Activated CD8-positive, alpha-beta memory T cell treated with anti-CD3 and anti-CD28 coated beads, Interleukin-2, amount 50 U/mL, for 24 hours (primary cell): ENCODE results near the gene HYOU1.
A peak's percentile ranks its signal among the peaks of the same experiment; 100 is the strongest.
"Not testable (repeated sequence)": the region's sequence is repeated elsewhere in the genome, so short reads cannot be mapped to it uniquely, and the experiment has no call there.

Source experiments
- DNase-seq: peaks from one replicate; pipeline ENCODE4 v3.0.0-alpha.2; 2020; ENCODE audit errors: extremely low read depth

Gene HYOU1

DNA sequence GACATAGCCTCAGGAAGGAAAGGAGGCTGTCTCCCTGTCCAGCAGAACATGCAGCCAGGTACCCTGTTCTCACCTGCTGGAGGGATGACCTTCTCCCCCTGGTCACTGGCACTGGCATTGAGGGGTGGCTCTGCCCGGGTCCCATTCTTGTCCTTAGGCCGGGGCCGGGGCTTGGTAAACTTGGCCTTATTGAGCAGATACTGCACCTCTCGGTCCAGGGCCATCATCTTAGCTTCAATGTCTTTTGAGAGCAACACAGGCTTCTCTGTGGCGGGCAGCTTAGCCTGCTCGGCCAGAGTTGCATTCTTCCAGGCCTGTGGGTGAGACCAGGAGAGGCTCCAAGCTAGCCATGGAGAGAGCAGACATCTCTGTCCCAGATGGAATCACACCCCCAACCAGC is 10.5 kb downstream of the HYOU1 start:
- no peak for DNase-seq

GRCh38 chr11:119044708-119045107 is 12.3 kb downstream of the HYOU1 start:
- no peak for DNase-seq

DNA sequence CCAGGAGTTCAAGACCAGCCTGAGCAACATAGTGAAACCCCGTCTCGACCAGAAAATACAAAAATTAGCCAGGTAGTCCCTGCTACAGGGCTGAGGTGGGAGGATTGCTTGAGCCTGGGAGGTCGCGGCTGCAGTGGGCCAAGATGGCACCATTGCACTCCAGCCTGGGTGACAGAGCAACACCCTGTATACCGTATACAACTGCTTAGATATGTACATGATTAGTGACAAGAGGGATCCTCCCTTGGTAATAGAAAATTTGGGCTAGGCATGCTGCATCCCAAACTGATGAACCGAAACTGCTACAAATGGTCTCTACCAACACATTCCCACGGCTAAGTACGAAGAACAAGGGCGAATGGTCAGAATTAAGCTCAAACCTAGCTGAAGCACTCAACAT is 14.1 kb downstream of the HYOU1 start:
- no peak for DNase-seq

GRCh38 chr11:119041821-119042514 is 15.0 kb downstream of the HYOU1 start:
- DNase-seq, result no peak

- not testable (repeated sequence) for DNase-seq
Measured at GRCh38 chr11:119039471-119039870, 17.5 kb downstream of the HYOU1 start.

GRCh38 chr11:119038884-119039283 is 18.1 kb downstream of the HYOU1 start:
- no peak for DNase-seq

DNA sequence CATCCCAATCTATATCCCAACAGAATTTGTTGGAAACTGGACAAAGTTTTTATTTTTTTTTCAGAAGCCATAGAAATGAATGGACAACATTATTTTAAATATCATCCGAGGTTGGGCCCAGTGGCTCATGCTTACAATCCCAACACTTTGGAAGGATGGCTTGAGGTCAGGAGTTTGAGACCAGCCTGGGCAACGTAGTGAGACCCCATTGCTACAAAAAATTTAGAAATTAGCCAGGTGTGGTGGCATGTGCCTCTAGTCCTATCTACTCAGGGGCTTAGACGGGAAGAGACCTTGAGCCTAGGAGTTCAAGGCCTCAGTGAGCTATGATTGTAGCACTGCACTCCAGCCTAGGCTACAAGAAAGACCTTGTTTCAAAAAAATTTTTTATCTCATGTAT is 22.2 kb downstream of the HYOU1 start:
- no peak for DNase-seq

GRCh38 chr11:119033421-119033820 is 23.6 kb downstream of the HYOU1 start:
- not testable (repeated sequence) for DNase-seq

GRCh38 chr11:119031912-119032280 is 25.1 kb downstream of the HYOU1 start:
- no peak for DNase-seq

DNA sequence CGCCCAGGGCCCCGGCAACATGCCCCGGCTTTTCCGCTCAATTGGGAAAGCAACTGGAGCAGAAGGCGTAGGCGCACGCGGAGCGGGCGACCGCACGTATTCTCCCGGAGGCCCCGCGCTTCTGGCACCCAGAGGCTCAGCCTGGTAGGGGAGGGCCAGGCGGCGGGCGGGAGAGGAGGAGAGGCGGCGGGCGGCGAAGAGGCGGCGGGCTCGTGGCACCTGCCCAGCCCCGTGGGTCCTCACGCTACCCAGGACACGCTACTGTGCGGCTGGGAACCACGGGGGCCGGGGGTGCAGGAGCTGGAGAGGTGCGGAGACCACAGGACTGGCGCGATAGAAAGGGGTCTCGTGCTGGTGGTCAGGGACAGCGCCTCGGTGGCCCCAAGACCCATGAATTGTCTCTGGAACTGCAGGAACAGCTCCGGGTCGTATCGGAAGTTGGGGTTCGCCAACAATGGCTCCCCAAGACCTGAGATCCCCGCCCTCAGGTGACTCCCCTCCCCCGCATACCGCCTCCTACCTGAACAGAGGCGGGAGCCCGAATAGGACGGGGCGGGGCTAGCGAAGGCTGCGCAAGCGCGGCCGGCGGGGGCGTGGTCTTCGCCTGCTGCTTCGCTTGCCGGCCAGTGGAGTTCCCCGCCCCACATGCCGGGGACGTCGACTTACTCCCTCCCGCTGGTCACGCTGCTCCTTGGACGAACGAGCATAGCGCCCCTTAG is 26.5 kb downstream of the HYOU1 start, which contains the start of gene SLC37A4:
Gene SLC37A4, minus strand, starts transcription at position 549 of the 719 bp plus-strand sequence.
- peak; percentile 96 for DNase-seq

DNA sequence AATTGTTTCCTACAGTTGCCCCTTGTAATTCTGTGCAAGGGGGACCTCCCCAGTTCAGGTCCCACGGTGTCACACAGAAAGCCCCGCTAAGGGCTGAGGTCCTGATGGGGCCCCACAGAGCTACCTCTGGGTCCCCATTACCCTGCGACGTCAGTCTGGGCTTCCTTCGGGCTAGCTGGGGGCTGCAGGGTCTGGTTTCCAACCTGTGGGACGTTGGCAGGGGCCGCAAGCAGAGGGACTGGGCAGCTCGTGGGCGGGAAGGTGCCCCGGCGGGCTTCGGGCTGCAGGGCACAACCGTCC is 27.0 kb downstream of the HYOU1 start:
- no peak for DNase-seq

- no peak for DNase-seq
Measured at GRCh38 chr11:119029340-119030028, 27.5 kb downstream of the HYOU1 start.

DNA sequence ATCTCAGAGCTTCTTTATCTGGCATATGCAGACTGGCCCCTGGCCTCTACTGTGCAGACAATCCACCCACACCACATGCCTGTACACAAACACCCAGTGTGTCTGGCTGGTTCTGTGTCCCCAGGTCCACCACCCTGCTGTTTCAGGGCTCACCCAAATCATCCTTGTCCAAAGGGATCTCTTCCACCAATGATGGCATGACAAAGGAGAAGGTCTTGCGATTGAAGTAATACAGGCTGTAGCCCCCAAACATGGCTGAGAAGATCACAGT is 28.0 kb downstream of the HYOU1 start:
- DNase-seq, result no peak

GRCh38 chr11:119028346-119029068 is 28.5 kb downstream of the HYOU1 start:
- no peak for DNase-seq

DNA sequence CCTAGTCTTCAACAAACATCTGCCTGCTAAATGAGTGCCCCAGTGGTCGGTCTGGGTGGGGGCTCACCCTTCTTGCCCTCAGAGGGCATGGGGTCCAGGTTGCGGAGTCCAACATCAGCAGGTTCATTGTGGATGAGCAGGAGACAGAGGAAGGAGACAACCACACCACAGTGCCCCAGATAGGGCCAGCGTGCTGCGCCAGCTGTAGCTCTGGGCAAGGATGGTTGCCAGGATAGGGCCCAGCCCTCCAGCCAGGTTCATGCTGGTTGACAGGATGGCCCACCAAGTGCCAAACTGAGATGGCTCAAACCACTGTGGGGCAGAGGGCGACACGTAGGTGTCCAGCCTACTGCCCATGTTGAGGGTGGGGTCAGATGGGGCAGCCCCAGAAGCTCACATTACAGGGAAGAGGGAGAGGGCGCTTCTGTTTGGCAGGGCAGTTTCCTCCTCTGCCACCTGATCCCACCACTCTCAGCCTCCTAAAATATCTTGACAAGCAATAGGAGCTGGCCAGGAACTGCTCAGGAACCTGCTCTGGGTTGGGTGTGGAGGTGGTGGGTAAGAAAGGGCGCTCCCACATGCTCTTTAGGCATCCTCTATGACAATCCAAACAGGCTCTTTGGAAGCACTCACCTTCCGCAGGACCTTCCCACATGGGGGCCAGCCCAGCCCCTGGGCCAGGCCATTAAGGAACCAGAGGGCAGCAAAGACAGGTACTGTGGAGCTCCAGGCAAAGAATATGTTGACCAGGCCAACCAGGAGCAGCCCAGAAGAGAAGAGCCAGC is 29.3 kb downstream of the HYOU1 start:
- no peak for DNase-seq

DNA sequence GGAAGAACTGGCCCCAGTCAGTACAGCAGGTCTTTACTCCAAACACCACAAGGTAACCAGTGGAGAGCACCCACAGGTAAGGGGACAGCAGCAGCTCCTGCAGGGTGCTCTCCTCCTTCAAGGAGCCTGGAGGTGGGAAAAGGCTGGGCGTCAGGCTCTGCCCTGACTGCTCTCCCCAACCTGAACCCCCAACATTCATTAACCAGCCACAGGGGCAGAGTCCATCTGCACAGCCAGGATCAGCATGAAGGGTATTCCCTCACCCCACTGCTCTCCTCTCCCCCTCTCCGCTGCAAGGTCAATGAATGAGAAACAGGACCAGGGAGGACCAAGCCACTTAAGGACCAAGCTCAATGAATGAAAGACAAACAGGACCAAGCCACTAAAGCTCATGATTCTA is 30.0 kb downstream of the HYOU1 start:
- no peak for DNase-seq

DNA sequence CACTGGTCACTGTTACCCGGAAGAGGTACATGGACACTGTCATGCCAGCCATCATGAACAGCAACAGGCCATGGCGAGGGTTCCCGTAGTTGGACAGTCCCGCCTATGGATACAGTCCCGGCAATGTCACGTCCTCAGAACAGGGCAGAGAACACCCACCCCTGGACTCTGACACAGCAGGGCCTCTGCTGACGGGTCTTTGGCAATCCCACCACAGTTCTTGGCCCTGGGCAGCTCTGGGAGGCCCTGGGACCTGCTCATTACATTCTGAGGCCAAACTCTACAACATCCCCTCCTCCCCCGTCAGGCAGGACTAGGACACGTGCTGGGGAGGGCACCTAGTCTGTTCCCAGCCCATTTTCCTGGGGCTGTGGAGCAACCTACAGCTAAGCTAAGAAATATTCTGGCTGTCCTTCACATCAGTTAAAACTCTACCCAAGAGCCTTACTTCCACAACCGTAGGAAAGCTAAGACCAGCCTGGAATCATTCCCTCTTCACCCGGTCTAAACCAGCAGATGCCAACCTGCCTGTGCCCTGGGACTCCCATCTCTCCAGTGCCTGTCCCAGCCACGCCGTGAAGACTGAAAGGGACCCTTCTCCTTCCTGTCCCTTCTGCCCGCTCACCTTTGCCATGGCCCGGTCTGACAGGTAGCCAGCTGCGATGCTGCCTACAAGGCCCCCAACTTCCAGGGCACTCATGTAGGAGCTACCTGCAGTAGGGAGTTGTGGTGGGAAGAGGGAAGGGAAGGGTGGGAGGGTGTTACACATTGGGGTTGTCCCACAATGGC is 30.8 kb downstream of the HYOU1 start:
- no peak for DNase-seq

- no peak for DNase-seq
Measured at GRCh38 chr11:119025541-119025940, 31.5 kb downstream of the HYOU1 start.

- no peak for DNase-seq
Measured at GRCh38 chr11:119025099-119025473, 31.9 kb downstream of the HYOU1 start.

DNA sequence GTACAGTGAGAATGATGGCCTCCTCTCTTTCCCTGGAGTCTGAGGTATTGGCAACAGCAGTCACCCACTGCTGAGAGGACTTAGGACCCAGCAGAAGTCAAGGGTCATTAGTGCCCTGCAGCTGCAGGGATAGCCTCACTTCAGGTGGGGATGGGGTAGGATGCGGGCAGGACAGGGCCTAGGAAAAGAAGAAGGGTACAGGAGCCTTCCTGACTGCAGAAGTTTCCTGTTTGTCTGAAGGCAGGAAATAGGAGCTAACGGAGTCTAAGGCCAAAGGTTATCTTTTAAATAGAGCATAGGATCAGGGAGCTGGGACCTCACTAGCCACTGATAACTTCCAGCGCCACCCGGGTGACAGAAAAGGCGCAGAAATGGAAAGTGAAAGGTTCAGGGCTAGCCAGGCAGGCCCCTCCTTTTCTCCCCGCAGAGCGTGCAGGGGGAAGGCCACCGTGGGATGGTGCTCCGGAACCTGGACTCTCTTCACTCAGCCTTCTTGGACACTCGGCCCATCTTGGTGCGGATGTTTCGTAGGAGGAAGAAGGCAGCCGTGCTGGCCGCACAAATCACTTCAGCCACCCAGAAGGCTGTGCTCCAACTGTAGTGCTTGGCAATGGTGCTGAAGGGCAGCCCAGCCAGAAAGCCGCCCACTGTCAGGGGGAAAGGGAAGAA is 32.4 kb downstream of the HYOU1 start:
- no peak for DNase-seq

DNA sequence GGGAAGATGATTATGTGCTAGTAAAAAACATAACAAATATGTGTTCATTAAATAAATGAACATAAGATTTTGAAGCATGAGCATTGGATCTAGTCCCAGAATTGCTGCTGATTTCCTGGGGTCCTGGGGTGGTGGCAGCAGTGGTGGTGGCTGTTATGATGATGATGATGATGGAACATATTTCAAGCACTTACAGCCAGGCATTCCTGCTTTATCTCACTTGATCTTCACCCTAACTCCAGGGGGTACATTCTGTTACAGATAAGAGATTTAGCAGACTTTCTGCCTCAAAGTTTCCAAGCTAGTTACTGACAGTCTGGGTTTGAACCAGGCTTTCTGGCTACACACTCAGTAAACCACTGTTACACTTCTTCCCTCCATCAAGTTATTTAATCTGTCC is 33.3 kb downstream of the HYOU1 start:
- DNase-seq, result no peak
